Mucosa of rectum (tissue), 2 donors: ENCODE data around the gene CD274.
A peak's percentile ranks its signal among the peaks of the same experiment; 100 is the strongest.

Source experiments
- H3K27ac ChIP-seq, 2 donors: one replicate each; pipeline ENCODE4 v1.7.0; 2013; ENCODE audit warnings: inconsistent platforms in 2 of 2, low read depth in 2 of 2, low read length in 2 of 2
- H3K27me3 ChIP-seq, 2 donors: one replicate each; pipeline ENCODE4 v1.7.0; 2013; ENCODE audit warnings: low read length in 2 of 2; ENCODE audit not compliant: control insufficient read depth in 2 of 2, insufficient read depth in 2 of 2
- H3K36me3 ChIP-seq, 2 donors: one replicate each; pipeline ENCODE4 v1.7.0; 2013; ENCODE audit warnings: low read length in 2 of 2; ENCODE audit not compliant: control insufficient read depth in 2 of 2, insufficient read depth in 2 of 2
- H3K4me1 ChIP-seq, 2 donors: one replicate each; pipeline ENCODE4 v1.7.0; 2013; ENCODE audit warnings: low read length in 2 of 2, mild to moderate bottlenecking in 1 of 2; ENCODE audit not compliant: control insufficient read depth in 2 of 2, insufficient read depth in 2 of 2
- H3K4me3 ChIP-seq, 2 donors: one replicate each; pipeline ENCODE4 v1.7.0; 2013; ENCODE audit warnings: low read length in 2 of 2
- H3K9ac ChIP-seq, 2 donors: one replicate each; pipeline ENCODE4 v1.7.0; 2013; ENCODE audit warnings: low read length in 2 of 2, low read depth in 1 of 2, mild to moderate bottlenecking in 1 of 2
- H3K9me3 ChIP-seq, 2 donors: one replicate each; pipeline ENCODE4 v1.7.0; 2013; ENCODE audit warnings: low read length in 2 of 2; ENCODE audit not compliant: control insufficient read depth in 2 of 2
- donor health status: healthy.
- donor health status: Normal muscosa, but diverticular disease.

The CD274 gene

DNA sequence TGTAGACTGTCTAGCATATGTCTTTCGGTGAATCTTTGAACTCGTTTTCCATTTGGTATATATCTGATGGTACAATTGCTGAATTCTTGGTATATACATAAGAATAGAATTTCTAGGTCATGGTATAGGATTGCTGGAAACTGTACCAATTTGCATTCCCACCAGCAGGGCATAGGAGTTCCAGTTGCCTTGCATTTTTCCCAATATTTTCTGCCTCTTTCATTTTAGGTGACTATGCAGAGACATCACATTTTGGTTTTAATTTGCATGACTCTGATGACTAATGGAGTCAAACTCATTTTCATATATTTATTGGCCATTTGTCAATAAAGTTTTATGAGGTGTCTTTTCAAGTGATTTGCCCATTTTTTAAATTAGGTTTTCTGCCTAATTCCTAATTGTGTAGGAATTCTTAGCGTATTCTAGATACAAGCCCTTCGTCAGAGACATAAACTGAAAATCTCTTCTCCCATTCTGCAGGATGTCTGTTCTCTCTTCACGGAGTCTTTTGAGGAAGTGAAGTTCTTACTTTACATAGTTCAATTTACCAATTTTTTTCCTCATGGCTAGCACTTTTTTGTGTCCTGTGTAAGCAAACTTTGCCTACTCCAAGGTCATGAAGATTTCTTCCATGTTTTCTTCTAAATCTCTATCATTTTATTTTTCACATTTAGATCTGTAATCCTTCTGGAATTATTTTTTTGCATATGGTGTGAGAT is 31.1 kb downstream of the CD274 start:
- Histone ChIP-seq H3K4me3 (no peak overlapping the region), H3K9ac (no peak overlapping the region), H3K4me1 (no peaks in the 10 kb centered on the region), H3K9me3 (no peaks in the 10 kb centered on the region), H3K36me3 (no peaks in the 10 kb centered on the region), H3K27ac (no peak overlapping the region), H3K27me3 (no peaks in the 10 kb centered on the region)

DNA sequence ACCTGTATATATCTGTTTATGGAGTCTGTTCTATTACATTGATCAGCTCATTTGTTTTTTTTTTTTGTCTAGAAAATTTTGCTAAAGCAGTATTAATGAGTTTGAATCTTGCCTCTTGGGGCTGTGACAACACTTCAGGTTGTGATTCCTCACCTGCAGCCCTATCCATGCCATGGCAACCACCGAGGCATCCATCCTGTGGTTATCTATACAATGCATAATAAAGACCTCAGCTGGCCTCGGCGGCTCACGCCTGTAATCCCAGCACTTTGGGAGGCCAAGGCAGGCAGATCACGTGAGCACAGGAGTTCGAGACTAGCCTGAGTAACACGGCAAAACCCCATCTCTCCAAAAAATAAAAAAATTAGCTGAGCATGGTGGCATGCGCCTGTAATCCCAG is 31.9 kb downstream of the CD274 start:
- no peak overlapping the region for H3K27ac ChIP-seq
- no peak overlapping the region for H3K4me3 ChIP-seq
- H3K36me3 ChIP-seq = no peaks in the 10 kb centered on the region

DNA sequence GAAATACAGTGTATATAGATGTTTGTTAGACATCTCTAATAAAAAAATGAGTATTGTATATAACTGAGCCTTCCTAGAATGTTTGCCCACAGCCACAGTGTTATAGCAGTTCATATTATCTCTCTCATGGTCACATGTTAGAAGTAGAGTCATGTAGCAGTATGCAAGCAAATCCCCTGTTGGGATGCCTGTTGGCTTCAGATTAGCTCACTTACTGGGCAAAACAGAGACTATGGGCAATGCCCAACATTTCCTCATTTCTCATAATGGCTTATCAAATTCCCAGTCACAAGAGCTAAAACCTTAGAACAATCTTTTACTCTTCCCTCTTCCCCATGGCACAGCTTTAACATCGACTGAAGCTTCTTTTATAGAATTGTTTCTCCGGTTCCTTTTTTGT is 33.0 kb downstream of the CD274 start:
- Histone ChIP-seq H3K9ac (no peak overlapping the region), H3K36me3 (no peaks in the 10 kb centered on the region), H3K4me3 (no peak overlapping the region), H3K9me3 (no peaks in the 10 kb centered on the region), H3K27ac (no peak overlapping the region), H3K27me3 (no peaks in the 10 kb centered on the region), H3K4me1 (no peaks in the 10 kb centered on the region)

More for the DNA sequence above, 31.9 kb downstream of the CD274 start:
- Histone ChIP-seq H3K4me1 (no peaks in the 10 kb centered on the region), H3K9ac (no peak overlapping the region), H3K9me3 (no peaks in the 10 kb centered on the region), H3K27me3 (no peaks in the 10 kb centered on the region)

DNA sequence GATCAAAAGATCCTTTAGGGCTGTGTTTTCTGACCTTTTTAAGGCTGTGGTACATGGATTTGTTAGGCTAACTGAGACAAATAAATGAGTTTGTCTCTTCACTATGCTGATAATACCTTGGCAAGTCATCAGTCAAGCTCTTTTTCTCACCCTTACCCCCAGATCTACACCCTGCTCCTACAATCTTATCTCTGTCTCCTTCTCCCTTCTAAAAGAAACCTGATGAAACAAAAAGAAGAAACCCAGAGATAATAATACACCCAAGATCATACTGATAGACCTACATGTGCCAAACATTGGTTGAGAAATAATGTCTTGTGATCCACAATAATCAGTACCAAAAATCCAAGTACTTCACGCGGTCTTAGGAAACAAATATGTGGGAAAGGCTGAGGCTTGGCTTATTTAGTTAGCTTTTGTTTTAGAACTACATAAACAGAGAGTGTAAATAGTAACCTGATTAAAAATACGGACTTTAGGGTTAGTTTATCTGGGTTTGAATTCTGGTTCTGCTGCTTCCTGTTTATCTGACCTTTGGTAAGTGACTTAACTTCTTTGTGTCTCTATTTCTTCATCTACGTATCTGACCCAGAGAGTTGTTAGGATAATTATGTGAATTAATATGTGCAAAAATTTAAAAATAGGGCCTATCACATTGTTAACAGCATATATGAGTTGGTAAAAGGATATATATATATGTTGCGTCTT is 35.2 kb downstream of the CD274 start:
- Histone ChIP-seq H3K9me3 (no peaks in the 10 kb centered on the region), H3K9ac (no peak overlapping the region), H3K27ac (no peak overlapping the region), H3K4me3 (no peak overlapping the region), H3K4me1 (no peaks in the 10 kb centered on the region), H3K27me3 (no peaks in the 10 kb centered on the region), H3K36me3 (no peaks in the 10 kb centered on the region)

DNA sequence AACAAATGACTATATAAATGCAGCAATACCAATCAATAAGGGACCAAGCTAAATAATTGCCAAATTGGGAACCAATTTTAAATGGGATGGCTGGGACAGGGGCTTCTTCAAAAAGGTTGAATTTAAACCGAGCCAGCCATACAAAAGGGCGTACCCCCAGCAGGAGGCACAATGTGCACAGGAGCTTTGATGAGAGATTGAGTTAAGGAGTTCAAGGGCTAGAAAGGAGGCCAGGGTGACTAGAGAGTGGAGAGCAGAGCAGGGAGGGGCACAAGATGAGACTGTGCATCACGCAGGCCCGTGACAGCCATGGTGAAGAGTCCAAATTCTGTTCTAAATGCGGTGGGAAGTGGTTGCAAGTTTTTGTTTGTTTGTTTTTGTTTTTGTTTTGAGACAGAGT is 36.6 kb downstream of the CD274 start:
- Histone ChIP-seq H3K4me3 (no peak overlapping the region), H3K9me3 (no peaks in the 10 kb centered on the region), H3K27me3 (no peaks in the 10 kb centered on the region), H3K9ac (no peak overlapping the region), H3K36me3 (no peaks in the 10 kb centered on the region), H3K27ac (no peak overlapping the region), H3K4me1 (no peaks in the 10 kb centered on the region)

DNA sequence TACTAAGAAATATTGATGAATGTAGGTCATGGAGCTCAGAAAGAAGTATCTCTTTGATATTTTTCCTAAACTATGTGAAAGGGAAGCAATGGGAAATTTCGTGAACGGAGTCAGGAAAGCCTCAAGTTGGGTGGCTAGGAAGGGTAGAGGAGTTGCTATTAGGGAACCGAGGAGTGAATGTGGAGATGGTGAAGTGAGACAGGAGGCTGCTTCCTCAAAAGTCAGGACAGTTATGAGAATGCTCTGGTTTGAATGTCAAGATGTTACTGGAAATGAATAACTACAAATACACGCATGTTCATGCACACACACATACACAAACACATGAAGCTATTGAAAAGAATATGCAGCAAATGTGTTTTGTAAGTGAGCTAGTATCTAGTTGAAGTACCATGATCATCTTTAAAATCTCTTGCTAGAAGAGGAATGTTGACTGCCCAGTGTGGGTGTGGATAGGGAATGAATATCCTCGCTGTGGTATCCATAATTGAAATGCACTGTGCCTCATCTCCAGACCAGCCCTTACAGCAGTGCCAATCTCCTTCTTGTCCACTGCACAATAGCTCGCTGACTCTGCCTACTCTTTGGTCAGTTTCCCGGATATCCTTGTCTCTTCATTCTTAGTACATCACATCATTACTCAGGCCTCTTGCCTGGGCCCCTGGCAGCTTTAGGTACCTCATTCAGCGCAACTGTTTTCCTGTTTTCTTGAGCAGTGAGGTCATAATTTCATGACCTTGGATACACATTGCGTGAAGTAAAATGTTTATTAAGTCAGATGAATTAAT is 38.1 kb downstream of the CD274 start:
- Histone ChIP-seq H3K9ac (no peak overlapping the region), H3K27ac (no peak overlapping the region), H3K9me3 (no peaks in the 10 kb centered on the region), H3K4me1 (no peaks in the 10 kb centered on the region), H3K36me3 (no peaks in the 10 kb centered on the region), H3K4me3 (no peak overlapping the region), H3K27me3 (no peaks in the 10 kb centered on the region)

DNA sequence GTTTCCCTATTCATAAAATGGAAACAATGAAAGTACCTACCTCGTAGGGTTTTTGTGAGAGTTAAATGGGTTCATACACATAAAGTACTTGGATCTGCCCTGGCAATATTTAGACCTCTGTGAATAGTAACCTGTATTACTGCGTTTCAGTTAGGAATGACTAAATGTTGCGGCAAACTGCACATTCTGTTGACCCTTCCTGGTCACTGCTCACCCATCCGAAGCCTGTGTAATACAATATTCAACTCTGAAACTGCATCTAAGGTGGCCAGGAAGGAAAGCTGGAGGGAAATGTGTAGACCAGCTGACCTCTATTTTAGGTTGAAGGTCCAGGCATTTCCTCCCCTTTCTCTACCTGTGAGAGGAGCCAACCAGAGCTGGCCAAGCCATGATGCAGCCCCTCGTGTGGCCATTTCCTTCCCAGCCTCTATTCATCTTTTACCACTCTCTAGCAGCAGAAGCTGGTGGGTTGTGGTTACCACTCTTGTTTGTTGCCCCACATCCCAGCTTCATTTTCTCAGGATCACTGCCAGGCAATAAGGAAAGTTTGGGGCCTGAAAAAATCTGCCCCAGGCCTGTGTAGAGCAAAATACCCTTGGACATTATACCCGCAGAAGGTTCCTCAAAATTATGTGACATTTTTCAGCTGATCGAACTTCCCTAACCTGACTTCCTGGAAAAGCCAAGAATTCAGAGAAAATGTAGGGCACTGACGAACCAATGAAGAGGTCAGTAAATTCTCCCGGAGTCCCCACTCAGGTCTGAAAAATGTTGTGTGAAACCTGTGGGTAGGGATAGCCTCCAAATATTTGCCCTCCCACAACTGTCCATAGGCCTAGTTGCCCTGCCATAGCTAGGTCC is 39.5 kb downstream of the CD274 start:
- no peaks in the 10 kb centered on the region for H3K9me3 ChIP-seq
- no peaks in the 10 kb centered on the region for H3K36me3 ChIP-seq
- no peak overlapping the region for H3K9ac ChIP-seq
- H3K27me3 ChIP-seq = no peaks in the 10 kb centered on the region
- H3K27ac ChIP-seq = no peak overlapping the region
- H3K4me3 ChIP-seq = no peak overlapping the region
- H3K4me1 ChIP-seq = no peaks in the 10 kb centered on the region

DNA sequence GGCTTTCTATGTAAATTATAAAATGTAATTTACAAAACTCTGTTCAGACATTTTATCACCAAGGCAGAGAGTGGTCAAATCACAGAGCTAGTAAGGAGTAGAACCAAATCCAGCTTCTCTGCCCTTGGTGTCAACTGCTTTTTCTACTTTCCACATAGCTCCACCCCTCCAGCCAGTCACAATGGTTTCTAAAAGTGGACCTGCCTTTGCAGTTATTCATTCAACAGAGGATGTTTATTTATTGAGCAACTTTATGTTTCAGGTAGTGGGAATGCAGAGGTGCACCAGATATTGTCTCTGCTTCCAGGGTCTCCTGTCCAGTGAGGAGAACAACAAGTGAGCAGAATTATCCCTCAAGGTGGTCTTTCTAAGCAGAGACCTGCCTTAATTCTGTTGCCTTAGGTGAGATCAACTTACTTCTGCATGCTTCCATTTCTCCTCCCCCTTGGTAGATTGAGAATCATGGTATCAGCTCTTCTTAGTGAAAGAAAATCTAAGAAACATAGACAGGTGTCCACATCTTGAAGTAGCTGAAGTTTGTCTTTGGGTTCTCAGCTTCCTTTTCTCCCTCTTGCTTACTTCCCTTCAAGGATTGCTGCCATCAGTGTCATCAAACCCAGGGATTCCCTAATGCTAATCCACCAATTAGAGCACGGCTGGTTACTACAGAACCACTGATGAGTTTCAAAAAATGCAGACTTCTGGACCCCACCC is 42.8 kb downstream of the CD274 start:
- Histone ChIP-seq H3K9ac (no peak overlapping the region), H3K36me3 (no peaks in the 10 kb centered on the region), H3K9me3 (no peaks in the 10 kb centered on the region), H3K4me3 (no peak overlapping the region), H3K27ac (no peak overlapping the region), H3K4me1 (no peaks in the 10 kb centered on the region), H3K27me3 (no peaks in the 10 kb centered on the region)

DNA sequence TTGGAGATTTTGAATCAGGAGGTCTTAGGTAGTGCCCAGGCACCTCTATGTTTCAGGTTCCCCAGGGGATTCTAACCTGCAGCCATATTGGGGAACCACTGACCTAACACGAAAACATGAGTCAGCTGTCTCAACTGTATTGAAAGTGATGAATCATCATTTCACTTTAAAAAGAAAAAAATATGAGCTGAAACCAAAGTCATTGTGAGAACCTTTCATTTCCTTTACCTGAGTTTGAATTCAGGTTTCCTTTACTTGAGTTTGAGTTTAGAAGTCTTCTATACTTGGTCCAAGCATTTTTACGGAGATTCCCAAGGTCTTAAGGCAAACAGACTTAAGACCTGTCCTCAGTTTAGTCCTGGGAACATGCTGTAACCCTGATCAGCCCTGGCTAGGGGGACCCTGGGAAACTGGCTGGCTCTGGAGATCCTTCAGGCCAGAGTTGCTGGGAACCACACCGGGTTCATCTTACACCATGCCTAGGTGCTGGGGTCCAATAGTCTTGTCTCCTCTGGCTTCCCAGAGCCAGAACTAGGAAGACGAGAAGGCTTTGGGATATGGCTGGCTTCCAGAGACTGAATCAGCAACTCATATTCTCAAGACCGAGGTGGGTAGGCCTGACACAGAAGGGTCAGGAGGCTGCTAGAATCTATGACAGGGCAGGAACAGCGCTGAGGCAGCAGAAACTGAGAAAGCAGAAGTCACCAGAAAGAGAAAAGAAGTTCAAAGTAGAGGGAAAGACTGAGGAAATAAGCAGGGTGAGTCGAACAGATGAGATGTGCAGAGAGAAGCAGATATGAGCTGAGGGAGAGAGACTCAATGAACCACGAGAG is 43.6 kb downstream of the CD274 start:
- no peak overlapping the region for H3K9ac ChIP-seq
- peak overlapping the region; percentile 57 to 75 for H3K27ac ChIP-seq

More for the DNA sequence above, 43.6 kb downstream of the CD274 start:
- H3K36me3 ChIP-seq = no peaks in the 10 kb centered on the region
- no peaks in the 10 kb centered on the region for H3K27me3 ChIP-seq
- H3K4me1 ChIP-seq = no peaks in the 10 kb centered on the region
- H3K4me3 ChIP-seq = no peak overlapping the region
- H3K9me3 ChIP-seq = no peaks in the 10 kb centered on the region
